ENCODE measurements around the gene CTRL. TPM values are rescaled to one million over a fixed set of nuclear protein-coding genes. Genes with fewer than 3 reads are reported as not detected.

Gene CTRL
- total and polyA plus RNA-seq, 2 donors (not counting 3 experiments of a cell fraction or from before 2014, with no cell fraction given), result 1.0 to 1.1 TPM

DNA sequence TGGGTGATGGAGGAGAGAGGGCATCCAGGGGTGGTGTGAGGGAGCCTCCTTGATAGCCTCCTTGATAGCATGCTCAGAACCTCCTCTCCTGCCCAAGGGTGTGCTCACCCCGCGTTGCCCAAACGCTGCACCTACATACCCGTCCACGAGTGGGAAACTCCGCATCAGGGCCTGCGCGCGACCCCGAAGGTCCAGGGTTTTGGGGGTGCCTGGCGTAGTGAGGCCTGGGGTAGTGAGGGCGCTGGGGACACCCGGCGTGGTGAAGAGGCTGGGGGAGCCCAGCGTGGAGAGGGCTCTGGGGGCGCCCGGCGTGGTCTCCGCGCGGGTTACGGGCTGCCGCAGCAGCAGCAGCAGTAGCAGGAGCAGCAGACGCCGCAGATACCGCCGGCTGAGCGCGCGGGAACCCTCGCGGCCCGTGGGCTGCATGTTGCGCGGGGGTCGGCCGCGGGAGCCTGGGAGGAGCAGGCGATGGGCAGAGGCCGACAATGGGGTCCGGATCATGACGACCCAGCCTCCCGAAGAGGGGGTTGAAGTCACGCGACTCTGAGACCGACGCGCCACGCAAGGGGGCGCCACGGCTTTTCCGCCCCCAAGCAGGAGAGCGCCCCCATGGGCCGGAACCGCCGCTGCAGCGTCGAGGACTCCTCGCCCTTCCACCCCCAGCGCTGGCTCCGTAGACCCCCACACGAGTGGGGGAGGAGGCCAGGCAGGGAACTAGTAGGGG, 48.5 kb upstream of the CTRL start, which contains the start of gene DPEP3:
TSS of gene DPEP3 (minus strand) at position 545 of the 724 bp plus-strand sequence. CDS start at position 426, 119 bp downstream.
- Histone ChIP-seq H3K9ac (replicated peaks; ENCODE audit: extremely low read depth, insufficient read depth, low read length) (no peak within 1 kb of the TSS), H2AFZ (ENCODE audit: low read depth, low read length) (no peak within 1 kb of the TSS), H4K20me1 (replicated peaks; ENCODE audit: control insufficient read depth, extremely low read depth, insufficient read depth, low read length) (no peaks in the 10 kb centered on the region), H3K4me1 (ENCODE audit: control insufficient read depth, extremely low read depth, insufficient read depth, low read length) (peaks cover 17% of the 10 kb centered on the region), H3K27ac (ENCODE audit: insufficient read depth, low read depth, low read length) (no peak within 1 kb of the TSS), H3K27me3 (ENCODE audit: control insufficient read depth in 2 of 2, insufficient read depth in 2 of 2, low read length in 2 of 2) (peaks cover 0 to 3% of the 10 kb centered on the region in 2 experiments), H3K9me3 (replicated peaks; ENCODE audit: control insufficient read depth, insufficient read depth, low read length) (no peaks in the 10 kb centered on the region), H3K4me2 (ENCODE audit: insufficient read depth, low read length) (no peak within 1 kb of the TSS), H3K9me1 (replicated peaks; ENCODE audit: control insufficient read depth, extremely low read depth, insufficient read depth, low read length) (no peaks in the 10 kb centered on the region), H3K36me3 (ENCODE audit: control insufficient read depth in 2 of 2, extremely low read depth in 1 of 2, insufficient read depth in 2 of 2, low read length in 2 of 2) (no peaks in the 10 kb centered on the region), H3K79me2 (ENCODE audit: control insufficient read depth, insufficient read depth, low read length) (no peaks in the 10 kb centered on the region), H3K4me3 (replicated peaks in 1 of 3; ENCODE audit: insufficient read depth in 1 of 3, low read depth in 1 of 3, low read length in 3 of 3) (no peak within 1 kb of the TSS)
- DNase-seq (ENCODE audit: low read depth, low spot score), result no peak
- FAIRE-seq, result no peak
- TF ChIP-seq JUN (IDR thresholded peaks at IDR 0.05; ENCODE audit: borderline replicate concordance, insufficient read depth, insufficient read length, low read depth), result no peak
- no peak for TF ChIP-seq MAX (IDR thresholded peaks at IDR 0.05; ENCODE audit: insufficient read depth, insufficient read length)
- TF ChIP-seq GATA2 (IDR thresholded peaks at IDR 0.05; ENCODE audit: insufficient read depth, insufficient read length, low read depth, low read length), result no peak
- TF ChIP-seq, protein P1, sequence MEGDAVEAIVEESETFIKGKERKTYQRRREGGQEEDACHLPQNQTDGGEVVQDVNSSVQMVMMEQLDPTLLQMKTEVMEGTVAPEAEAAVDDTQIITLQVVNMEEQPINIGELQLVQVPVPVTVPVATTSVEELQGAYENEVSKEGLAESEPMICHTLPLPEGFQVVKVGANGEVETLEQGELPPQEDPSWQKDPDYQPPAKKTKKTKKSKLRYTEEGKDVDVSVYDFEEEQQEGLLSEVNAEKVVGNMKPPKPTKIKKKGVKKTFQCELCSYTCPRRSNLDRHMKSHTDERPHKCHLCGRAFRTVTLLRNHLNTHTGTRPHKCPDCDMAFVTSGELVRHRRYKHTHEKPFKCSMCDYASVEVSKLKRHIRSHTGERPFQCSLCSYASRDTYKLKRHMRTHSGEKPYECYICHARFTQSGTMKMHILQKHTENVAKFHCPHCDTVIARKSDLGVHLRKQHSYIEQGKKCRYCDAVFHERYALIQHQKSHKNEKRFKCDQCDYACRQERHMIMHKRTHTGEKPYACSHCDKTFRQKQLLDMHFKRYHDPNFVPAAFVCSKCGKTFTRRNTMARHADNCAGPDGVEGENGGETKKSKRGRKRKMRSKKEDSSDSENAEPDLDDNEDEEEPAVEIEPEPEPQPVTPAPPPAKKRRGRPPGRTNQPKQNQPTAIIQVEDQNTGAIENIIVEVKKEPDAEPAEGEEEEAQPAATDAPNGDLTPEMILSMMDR (IDR thresholded peaks at IDR 0.05; ENCODE audit: extremely low read depth in 1 of 2, insufficient read depth in 1 of 2, low read depth in 1 of 2, low read length in 2 of 2), result peak; percentile 29 to 66
- TF ChIP-seq POLR2AphosphoS5 (IDR thresholded peaks at IDR 0.05; ENCODE audit: insufficient read depth, low read depth, low read length), result no peak
- no peak for TF ChIP-seq MYC (IDR thresholded peaks at IDR 0.05; ENCODE audit: low read depth, low read length)
- no peak for TF ChIP-seq EZH2 (IDR thresholded peaks at IDR 0.05; ENCODE audit: borderline replicate concordance, low read depth, low read length, severe bottlenecking)
- TF ChIP-seq FOS (IDR thresholded peaks at IDR 0.05; ENCODE audit: borderline replicate concordance, insufficient read depth, low read length), result no peak
- intact Hi-C loops (cut with micrococcal nuclease) (no loop called here), dilution Hi-C loops (cut with MboI; ENCODE audit: extremely low pct_ligation_motif_present, low sequenced_read_pairs) (no loop called here)
- no TSS peak for BruUV-seq (replicated peaks)
- ChIA-PET POLR2A (no interaction called here), CTCF (interaction anchor here (1.0 to 1.8 kb wide), 4 partner anchors 11 to 60 kb away, joined by 3 to 7 read pairs (median 3); no protein-coding TSS in a partner anchor)

All from endothelial cell of umbilical vein (primary cell).